Thyroid gland (tissue), 4 donors: Measurements from ENCODE around the gene C1QL1.

Experiments used
- POLR2A ChIP-seq, 2 donors: fragments of 450-650 bp; IDR thresholded peaks; one replicate each; pipeline ENCODE4 v1.6.1; 2017; ENCODE audit warnings: antibody characterized with exemption in 2 of 2, mild to moderate bottlenecking in 2 of 2, moderate library complexity in 1 of 2
- TF ChIP-seq, protein P1 (sequence below), 6 experiments: fragments of 200-600 bp in 3 of 6; fragments of 450-650 bp in 3 of 6; sonication (generic) in 3 of 6; IDR thresholded peaks; one replicate each; pipeline ENCODE4 v1.5.1; 2016 to 2019; ENCODE audit warnings: antibody characterized with exemption in 6 of 6, mild to moderate bottlenecking in 2 of 6, inconsistent platforms in 1 of 6, moderate library complexity in 1 of 6

DNA sequence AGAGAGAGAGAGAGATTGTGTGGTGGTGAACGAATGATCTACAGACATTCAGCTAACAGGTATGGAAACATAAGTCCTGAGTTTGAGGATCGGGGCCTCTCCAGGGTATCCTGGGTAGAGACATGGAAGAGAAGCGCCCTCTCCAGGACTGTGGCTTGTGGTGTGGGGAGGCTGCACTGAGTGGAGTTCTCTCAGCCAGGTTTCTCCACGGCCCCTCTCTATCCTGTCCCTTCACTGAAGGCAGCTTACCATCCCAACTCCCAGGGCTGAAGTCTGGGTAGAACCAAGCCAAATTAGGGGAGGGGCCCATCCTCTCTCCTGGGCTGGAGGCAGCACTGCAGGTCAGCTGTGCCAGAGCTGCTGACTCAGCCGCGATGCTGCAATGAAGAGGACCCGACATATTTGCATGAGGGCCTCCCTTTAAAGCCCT lies 6.2 kb downstream of the C1QL1 start:
- no peak for TF ChIP-seq POLR2A (IDR thresholded peaks at IDR 0.05)
- TF ChIP-seq, protein P1, sequence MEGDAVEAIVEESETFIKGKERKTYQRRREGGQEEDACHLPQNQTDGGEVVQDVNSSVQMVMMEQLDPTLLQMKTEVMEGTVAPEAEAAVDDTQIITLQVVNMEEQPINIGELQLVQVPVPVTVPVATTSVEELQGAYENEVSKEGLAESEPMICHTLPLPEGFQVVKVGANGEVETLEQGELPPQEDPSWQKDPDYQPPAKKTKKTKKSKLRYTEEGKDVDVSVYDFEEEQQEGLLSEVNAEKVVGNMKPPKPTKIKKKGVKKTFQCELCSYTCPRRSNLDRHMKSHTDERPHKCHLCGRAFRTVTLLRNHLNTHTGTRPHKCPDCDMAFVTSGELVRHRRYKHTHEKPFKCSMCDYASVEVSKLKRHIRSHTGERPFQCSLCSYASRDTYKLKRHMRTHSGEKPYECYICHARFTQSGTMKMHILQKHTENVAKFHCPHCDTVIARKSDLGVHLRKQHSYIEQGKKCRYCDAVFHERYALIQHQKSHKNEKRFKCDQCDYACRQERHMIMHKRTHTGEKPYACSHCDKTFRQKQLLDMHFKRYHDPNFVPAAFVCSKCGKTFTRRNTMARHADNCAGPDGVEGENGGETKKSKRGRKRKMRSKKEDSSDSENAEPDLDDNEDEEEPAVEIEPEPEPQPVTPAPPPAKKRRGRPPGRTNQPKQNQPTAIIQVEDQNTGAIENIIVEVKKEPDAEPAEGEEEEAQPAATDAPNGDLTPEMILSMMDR (IDR thresholded peaks at IDR 0.05) = no peak
